NCI-H510A treated with DMSO at 0.1 percent for 48 hours (cell line): Measurements from ENCODE around the gene CPSF3.
"Not testable (repeated sequence)": the region's sequence is repeated elsewhere in the genome, so short reads cannot be mapped to it uniquely, and the experiment has no call there.

Source experiments
- DNase-seq: peaks from one replicate; lab custom pipeline; 2025; lab: John Stamatoyannopoulos, UW

CPSF3 gene

DNA sequence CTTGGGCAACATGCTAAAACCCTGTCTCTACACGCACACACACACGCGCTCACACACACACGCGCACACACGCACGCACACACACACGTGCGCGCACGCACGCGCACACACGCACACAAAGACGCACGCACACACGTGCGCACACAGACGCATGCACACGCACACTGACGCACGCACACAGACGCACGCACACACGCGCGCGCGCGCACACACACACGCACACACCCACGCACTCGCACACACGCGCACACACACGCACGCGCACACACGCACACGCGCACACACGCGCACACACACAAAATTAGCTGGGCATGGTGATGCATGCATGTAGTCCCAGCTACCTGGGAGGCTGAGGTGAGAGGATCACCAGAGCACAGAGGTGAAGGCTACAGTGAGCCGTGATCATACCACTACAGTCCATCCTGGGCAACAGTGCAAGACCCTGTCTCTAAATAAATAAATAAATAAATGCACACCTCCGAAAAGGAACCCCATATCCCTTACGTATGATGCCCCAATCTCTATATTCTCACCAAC lies 42.8 kb downstream of the CPSF3 start:
- no peak for DNase-seq

DNA sequence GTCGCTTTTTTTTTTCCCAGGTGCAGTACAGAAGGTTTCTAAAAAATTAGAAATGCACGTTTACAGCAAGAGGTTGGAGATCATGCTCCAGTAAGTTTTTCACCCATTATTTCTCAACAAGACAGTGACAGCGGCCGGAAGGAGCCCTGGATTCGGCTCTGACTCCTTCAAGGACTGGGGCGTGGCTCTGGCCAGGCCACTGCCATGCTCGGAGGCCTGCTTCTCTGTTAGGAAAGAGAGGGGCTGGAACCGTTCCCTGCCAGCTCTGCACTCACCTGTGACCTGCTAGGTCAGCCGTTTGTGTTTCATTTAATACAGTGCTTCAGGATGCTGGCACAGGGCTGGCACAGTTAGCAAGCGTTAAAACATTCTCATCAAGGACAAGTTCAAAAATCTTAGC lies 44.2 kb downstream of the CPSF3 start:
- no peak for DNase-seq

DNA sequence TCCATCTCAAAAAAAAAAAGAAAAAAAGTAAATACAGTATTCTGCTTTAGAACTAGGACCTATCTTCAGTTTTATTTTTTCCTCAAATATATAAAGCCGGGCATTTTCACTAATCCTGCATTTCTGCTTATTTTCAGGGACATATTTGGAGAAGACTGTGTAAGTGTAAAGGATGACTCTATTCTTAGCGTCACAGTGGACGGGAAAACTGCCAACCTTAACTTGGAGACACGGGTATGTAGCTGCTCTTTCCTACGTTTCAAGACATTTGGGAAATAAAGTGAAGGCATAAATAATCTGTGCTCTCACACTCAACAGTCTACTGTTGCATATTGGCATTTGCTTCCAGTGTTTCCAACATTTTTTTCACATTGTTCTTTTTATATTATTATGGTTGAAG lies 47.8 kb downstream of the CPSF3 start:
- DNase-seq: no peak

DNA sequence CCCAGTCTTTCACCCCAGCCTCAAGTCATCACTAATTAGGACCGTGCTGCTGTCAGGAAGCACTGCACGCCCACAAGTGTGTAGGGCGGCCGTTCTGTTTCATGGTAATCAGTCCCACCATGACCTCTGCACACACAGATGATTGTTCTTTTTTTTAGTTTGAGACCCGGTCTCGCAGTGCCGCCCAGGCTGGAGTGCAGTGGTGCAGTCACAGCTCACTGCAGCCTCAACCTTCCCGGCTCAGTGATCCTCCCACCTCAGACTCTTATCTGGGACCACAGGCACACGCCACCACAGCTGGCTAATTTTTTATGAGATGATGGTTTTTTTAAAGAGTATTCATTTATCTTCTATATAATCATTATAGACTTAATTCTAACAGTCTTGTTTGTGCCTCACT lies 49.1 kb downstream of the CPSF3 start:
- DNase-seq: no peak

GRCh38 chr2:9473308-9473984 lies 50.0 kb downstream of the CPSF3 start:
- DNase-seq: no peak

DNA sequence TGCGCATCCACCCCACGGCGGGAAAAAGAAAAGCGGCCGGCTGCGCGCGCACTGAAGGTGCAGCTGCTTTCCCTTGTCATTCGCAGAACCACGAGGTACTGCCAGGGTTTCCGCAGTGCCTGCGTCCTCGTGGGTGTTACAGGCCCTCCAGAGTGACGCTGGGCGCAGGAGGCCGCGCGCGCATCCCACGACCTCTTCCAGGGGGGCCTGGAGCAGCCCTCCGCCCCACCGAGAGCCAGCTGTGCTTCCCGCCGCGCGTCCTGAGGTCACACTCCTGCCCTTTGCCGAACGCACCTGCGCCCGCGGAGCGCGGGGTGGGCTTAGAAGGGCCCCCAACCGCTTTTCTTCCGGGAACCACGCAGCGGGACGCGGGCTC lies 50.5 kb downstream of the CPSF3 start:
- no peak for DNase-seq

DNA sequence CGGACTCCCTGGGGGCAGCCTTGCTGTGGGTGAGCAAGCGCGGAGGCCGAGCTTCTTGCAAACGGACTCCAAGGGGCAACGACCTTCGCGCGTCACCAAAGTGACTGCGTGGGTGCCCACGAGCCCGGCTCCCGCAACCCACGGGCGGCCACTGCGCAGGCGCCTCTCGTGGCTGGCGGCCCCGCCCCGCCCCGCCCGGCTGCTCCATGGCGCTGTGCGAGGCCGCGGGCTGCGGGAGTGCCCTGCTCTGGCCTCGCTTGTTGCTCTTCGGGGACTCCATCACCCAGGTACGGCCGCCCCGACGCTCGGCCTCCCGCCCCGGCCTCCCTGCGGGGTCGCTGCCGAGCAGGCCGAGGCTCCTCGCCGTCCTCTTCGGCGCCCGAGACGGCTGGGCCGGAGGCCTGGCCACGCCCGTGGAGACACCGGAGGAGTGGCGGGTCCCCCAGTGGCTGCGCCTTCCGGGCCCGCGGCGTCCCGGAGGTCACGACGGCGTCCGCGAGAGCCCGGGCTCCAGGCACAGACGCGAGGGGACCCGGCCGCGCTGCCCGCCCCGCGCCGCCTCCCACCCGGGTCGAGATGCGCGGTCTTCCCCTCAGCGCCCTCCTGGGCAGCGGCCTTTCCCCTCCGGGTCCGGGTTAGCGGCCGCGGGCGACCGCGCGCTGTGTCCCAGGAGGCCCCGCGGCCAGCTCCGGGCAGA lies 51.1 kb downstream of the CPSF3 start, which contains the start of gene IAH1:
IAH1 (plus strand) TSS at position 191 of the 697 bp plus-strand sequence; CDS start at position 207, 16 bp downstream.
- DNase-seq: peak; percentile 29

GRCh38 chr2:9477914-9478313 lies 54.5 kb downstream of the CPSF3 start:
- no peak for DNase-seq

- no peak for DNase-seq
Measured at GRCh38 chr2:9478526-9478925, 55.1 kb downstream of the CPSF3 start.

- DNase-seq: no peak
Measured at GRCh38 chr2:9480157-9480556, 56.7 kb downstream of the CPSF3 start.

DNA sequence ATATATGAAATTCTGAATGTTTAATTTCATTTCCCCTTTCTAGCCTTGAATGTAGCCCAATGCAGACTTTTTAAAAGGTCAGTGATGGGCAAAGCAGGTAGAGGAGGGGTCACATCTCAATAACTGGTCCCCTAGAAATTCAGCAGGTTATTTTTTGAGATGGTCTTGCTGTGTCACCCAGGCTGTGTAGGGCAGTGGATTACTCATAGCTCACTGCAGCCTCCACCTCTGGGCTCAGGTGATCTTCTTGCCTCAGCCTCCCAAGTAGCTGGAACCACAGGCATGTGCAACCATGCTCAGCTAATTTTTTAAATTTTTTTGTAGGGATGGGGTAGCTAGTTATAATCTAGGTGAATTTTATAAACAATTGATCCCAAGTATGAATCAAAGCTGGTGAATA lies 59.7 kb downstream of the CPSF3 start:
- no peak for DNase-seq

DNA sequence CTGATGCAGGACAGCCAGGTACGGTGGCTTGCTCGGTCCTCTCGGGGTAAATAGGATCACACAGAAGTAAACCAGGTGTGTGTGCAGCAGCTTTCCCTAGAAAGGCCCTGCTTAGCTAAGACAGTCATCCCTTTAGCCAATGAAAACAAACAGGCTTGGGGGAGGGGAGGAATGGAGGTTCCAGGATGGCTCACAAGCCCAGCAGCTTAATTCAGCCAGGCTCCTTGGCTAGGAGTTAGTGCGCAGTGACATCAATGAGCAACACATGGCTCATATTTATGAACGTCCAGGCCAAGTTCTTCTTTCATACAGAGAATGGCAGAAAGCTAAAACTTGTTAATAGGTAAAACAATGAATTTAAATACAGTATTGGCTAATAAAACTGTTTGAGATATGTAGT lies 61.1 kb downstream of the CPSF3 start:
- no peak for DNase-seq

GRCh38 chr2:9488583-9489547 lies 65.4 kb downstream of the CPSF3 start:
- DNase-seq: no peak

DNA sequence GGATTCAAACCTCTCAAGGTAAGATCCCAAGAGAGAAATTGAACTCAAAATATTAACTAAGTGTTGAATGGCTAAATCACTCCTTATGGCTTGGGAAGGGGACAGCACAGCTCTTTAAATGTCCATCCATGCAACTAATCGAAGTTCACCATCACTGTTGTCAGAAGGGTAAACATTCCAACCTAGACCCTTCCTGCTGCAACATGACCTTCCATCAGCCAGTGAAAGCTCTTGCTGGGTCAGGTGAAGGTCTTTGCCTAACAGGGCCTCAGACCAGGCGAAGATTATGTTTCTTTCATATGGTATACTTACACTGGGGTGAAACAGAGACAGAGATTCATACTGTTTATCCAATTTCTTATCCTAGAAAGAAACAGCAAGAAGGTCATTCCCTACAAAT lies 67.3 kb downstream of the CPSF3 start:
- no peak for DNase-seq

DNA sequence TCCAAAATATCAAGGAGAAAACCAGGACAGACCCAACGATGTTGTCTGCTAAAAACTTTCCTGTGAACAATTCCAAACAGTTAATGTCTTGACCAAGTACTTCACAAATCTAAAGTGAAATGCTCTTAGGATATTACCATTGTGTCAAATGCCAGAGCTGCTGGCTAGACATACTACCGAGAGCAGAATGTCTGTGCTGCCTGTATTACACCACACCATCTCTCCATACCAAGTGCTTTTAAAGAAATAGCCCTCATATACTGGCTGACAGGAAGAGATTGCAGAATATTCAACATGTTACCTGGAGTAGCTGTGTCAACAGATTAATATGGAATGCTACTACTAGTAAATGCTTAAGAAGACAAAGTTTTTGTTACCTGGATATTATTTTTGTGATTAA lies 69.5 kb downstream of the CPSF3 start:
- DNase-seq: no peak

DNA sequence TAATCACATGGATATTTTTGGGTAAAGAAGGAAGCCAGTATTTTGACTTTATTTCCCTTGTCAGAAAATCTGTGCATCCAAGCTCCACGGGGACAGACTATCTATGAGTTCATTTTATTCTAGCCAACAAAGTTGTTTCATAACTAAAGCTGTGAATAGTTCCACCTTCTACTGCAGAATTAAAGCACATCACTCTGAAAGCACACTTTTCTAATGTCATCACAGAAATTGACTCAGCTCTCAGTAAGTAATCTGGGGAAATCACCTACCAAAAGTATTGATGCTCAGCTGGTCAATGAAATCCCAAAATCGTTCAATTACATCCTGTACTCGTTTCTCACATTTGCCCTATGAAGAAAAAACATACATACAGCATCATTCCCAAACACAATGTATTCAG lies 70.0 kb downstream of the CPSF3 start:
- no peak for DNase-seq

DNA sequence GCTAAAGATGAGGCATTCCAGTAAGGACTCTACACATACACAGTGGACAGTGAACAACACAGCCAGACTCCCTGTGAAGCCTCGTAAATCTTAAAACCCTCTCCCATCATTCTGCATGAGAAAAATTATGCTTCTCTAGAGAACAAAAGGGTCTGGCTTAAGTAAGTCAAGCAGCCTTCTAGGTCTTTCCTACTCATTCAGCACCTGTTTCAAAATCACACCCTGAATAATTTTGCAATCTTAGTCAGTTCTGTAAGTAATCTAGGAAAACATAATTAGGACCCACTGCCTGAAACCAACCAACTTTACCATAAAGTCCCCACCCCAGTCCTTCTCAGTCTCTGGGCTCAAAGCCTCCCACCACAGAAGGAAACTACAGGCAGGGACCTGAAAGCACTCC lies 70.6 kb downstream of the CPSF3 start:
- no peak for DNase-seq

DNA sequence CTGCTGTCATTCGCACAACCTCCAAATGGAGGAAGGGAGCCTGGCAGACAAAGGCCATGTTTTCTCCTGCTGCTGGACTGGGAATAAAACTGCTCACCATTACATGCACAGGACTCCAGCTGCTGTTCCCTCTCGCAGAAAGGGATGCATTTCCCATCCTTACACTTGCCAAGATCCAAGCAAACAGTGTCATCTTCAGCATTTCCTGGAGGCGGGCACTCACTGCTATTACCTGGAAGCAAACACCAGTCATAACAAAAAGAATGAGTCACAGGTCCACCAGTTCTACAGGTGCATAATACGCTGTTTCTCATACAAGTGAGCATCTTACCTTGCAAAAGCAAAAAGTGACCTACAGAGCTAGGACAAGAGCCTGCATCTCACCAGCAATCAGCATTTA lies 73.6 kb downstream of the CPSF3 start:
- peak; percentile 67 for DNase-seq

GRCh38 chr2:9498210-9498609 lies 74.8 kb downstream of the CPSF3 start:
- no peak for DNase-seq

DNA sequence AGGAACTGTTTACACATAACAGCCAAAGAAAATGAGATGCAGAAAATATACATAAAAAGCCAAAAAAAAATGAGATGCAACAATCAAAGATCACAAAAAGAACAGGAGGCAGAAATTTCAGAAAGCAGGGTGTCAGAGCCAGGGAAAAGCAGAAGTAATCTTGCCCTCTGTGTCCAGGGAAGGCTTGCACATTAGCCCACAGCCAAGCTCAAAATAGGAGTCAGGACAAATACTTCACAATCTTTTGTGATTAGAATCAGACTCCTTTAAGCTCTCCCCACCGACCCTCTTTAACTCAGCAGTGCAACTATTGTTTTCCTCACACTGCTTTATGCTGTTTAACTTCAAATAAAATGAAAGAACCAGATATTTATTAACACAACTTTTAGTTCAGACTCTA lies 85.5 kb downstream of the CPSF3 start:
- no peak for DNase-seq

- not testable (repeated sequence) for DNase-seq
Measured at GRCh38 chr2:9513946-9514345, 90.5 kb downstream of the CPSF3 start.

- no peak for DNase-seq
Measured at GRCh38 chr2:9517118-9517782, 93.8 kb downstream of the CPSF3 start.
